GM12892 (cell line): ENCODE data around the gene SCAMP5.

Source experiments
- DNase-seq: peaks from one replicate; pipeline ENCODE4 v3.0.0; 2011; ENCODE audit not compliant: insufficient read length
- FAIRE-seq: peaks from 2 replicates; lab custom pipeline; 2011; peaks lifted over from hg19 to GRCh38; lab: Jason Lieb, UNC
- POLR2A ChIP-seq: IDR thresholded peaks from 2 replicates; pipeline ENCODE4 v1.6.1; 2011; ENCODE audit warnings: low read depth, low read length, control low read depth
- POLR2AphosphoS5 ChIP-seq: IDR thresholded peaks from 2 replicates; pipeline ENCODE4 v1.6.1; 2011; ENCODE audit warnings: low read depth, low read length, control low read depth
- TAF1 ChIP-seq: IDR thresholded peaks from 2 replicates; pipeline ENCODE4 v1.6.1; 2011; ENCODE audit warnings: low read depth, mild to moderate bottlenecking, control low read depth, low read length, borderline replicate concordance

SCAMP5 gene

DNA sequence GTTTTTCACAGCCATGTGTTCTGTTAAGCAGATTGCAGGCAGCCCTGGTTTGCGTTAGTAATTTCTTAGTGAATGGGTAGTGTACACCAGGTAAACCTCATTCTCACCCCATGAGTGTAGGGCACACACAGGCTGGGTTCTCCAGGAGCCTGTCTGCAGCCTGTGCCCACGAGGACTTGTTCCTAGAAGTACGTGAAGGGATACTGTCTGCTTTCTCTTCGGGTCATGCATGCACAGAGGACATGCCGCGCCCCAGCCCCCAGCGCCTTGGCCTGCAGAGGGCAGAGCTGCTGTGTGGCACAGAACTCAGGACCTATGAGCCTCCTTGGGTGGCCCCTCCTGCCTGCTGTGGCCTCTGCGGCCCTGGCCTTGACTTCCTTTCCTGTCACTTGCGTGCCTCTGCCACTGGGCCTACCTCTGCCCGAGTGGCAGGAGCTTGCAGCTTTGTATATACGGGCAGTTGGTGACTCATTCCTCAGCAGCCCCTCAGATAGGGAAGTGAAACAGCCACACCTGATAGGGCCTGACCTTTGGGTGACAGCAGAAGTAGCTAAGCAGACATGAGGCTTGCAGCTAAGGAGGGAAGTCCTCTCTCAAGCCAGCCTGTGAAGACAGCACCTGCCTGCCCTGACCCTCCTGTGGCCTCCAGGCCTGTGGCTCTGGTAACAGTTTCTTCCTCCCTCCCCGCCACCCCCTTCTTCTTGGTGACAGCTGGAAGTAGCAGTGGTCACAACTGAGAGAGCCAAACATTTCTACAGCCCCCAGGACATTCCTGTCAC, 47.6 kb downstream of the SCAMP5 start:
- FAIRE-seq, result peak; percentile 96
- TF ChIP-seq TAF1 (peak; percentile 18; the same call in 1 of the 2 replicates), POLR2AphosphoS5 (no peak; the same call in none of the 2 replicates), POLR2A (peak; percentile 63)
- DNase-seq, result peak; percentile 85

DNA sequence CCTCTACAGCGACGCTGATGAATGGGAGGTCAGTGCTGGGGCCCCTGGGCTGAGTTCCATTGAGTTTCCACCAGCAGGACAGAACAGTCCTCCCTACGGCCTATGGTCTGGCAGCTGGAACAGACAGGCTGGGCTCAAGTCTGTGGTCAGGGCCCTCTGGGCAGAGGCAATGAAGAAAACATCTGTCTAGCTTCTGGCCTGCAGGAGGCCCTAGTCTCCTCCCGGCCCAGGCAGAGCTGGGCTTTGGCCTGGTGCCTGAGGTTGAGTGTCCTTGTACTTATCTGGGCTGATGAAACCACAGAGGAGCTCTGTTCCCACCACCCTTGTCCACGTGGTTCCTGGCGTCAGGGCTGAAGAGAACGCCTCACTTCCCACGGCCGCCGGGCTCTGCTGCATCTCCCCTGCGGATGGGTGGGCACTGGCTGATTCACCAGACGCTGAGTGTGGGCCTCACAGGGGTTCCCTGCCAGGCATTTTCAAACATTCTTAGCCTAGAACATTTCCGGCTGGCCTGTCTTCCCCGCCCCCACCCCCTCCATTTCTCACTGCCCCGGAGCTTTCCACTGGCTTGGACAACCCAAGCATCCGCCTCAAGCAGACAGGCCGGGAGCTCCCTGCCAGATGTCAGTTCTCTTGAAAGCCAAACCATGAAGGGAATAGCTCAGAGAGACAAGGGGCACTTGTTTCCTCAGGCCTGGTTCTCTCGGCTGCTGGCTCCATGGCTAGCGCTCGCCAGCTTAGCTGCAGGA, 48.3 kb downstream of the SCAMP5 start:
- DNase-seq, result peak; percentile 53
- TF ChIP-seq TAF1 (0 out of 2 replicates have a peak, but pooled peaks have one; percentile 21), POLR2AphosphoS5 (peak; percentile 16), POLR2A (peak; percentile 24; the same call in 1 of the 2 replicates)
- FAIRE-seq, result no peak

DNA sequence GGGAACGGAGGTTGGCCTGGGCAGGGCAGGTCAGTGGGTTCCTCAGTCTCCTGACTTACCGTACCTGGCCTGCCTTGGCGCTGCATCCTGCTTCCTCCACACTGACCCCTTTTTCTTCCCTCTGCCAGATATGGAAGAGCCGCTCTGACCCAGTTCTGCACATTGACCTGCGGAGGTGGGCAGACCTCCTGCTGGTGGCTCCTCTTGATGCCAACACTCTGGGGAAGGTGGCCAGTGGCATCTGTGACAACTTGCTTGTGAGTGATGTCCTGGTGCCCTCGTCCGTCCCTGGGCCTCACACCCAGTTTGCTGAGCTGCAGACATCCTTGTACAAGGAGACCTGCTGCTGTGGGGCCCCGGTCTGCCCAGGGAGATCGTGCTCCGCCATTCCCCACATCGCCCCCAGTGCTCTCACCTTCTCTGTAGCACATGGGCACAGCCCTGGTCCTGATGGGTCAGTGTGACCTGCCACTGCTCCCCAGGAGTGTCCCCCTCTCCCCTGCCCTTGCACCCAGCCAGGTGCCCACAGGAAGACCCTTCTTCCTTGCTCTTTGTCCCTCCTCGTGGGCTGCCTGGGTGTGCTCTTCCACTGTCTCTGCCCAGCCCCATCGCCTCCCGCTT, 49.0 kb downstream of the SCAMP5 start:
- DNase-seq (no peak), FAIRE-seq (no peak)

DNA sequence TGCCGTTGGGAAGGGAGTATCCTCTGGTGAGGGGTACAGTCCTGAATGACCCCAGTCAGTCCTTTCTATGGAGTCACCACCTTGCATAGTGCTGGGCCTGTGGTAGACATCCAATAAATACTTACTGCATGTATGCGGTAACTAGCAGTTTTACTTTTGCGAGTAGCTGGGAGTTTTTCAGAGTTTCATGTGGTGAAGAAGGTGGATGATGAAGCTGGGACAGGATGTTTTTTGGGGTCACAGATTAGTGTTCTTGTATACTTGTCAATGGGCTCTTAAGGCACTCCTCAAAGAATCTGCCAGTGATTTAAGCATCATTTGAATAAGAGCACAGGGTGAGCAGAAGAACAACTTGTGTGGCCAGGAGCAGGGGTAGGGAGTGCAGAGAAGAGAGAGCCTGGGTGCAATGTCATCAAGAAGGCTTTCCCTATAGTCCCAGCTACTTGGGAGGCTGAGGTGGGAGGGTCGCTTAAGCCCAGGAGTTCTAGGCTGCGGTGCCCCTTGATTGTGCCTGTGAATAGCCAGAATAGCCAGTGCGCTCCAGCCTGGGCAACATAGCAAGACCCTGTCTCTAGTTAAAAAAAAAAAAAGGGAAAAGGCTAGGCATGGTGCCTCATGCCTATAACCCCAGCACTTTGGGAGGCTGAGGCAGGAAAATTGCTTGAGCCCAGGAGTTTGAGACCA, 50.1 kb downstream of the SCAMP5 start:
- FAIRE-seq (peak; percentile 75), DNase-seq (no peak)
- no peak for TF ChIP-seq POLR2A
- TF ChIP-seq TAF1, result no peak
- TF ChIP-seq POLR2AphosphoS5, result no peak

More for the DNA sequence above, 49.0 kb downstream of the SCAMP5 start:
- no peak; the same call in 1 of the 2 replicates for TF ChIP-seq POLR2A
- TF ChIP-seq TAF1, result no peak
- no peak for TF ChIP-seq POLR2AphosphoS5

DNA sequence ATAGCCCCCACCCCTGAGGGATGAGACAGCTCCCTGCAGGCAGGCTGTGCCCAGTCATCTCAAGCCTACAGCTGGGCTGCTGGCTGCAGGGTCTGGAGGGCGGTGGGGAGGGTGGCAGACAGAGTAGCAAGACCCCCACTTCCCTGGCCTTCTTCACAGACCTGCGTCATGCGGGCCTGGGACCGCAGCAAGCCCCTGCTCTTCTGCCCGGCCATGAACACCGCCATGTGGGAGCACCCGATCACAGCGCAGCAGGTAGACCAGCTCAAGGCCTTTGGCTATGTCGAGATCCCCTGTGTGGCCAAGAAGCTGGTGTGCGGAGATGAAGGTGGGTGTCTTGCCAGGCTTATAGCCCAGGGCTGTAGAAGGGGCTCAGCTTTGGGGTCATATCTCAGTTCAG, 53.0 kb downstream of the SCAMP5 start:
- TF ChIP-seq POLR2AphosphoS5 (no peak), TAF1 (no peak), POLR2A (no peak)
- no peak for FAIRE-seq
- DNase-seq, result no peak

DNA sequence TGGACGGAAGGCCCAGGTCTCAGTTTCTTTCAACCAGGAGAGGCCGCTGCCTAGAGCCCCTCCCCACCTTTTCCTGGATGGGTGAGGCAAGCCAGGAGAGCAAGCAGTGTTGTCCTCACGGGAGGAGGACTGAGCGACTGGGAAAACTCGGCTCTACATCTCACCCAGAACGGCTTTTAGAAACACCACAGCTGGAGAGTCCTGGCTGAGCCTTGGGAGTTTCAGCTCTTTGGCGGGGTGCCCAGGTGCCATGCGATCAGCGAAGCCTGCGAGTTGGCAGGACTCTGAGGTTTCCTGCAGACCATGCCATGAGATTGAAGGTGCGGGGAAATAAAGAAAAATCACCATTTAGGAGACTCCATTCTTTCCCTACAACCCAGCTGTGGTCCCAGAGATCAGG, 54.0 kb downstream of the SCAMP5 start:
- DNase-seq (no peak), FAIRE-seq (no peak)
- no peak for TF ChIP-seq TAF1
- TF ChIP-seq POLR2AphosphoS5, result no peak
- no peak for TF ChIP-seq POLR2A

DNA sequence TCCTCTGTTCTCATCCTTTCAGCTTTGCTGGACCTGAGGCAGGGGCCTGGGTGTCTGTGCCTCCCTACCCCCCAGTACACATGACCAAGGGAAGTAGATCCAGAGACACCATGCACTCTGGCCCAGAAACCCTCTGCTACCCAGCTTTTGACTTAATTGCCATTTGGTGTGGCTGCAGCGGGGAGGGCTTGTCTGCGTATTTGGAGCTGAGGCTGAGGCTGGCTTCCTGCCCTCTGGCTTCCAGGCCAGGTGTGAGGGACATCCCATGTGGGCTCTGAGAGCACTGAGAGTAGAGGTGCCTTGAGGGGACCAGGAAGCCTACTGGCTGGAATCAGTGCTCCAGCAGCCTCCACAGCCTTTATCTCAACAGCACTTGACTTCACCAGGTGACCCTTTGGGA, 54.9 kb downstream of the SCAMP5 start:
- TF ChIP-seq POLR2AphosphoS5, result no peak
- TF ChIP-seq TAF1, result no peak
- no peak for TF ChIP-seq POLR2A
- FAIRE-seq, result no peak
- DNase-seq, result no peak

DNA sequence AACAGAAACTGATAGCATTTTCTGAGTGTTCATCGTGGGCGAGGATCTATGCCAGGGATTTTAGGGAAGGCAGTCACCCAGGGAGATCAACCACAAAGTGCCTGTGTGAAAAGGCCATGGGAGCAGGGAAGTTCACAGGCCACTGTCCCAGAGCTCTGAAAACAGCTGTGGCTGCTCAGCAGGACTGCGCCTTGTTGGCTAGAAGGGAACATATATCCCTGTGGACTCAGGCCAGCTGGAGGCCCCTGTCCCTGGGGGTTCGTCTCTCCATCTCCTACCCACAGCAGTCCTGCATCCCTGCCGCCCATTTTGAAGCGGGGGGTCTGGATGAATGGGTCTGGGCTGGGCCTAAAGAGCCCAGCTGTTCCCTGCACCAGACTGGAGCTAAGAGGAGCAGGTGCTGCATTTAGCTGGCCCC, 55.8 kb downstream of the SCAMP5 start:
- no peak for DNase-seq
- FAIRE-seq, result no peak
- TF ChIP-seq POLR2AphosphoS5 (no peak), POLR2A (no peak), TAF1 (no peak)

DNA sequence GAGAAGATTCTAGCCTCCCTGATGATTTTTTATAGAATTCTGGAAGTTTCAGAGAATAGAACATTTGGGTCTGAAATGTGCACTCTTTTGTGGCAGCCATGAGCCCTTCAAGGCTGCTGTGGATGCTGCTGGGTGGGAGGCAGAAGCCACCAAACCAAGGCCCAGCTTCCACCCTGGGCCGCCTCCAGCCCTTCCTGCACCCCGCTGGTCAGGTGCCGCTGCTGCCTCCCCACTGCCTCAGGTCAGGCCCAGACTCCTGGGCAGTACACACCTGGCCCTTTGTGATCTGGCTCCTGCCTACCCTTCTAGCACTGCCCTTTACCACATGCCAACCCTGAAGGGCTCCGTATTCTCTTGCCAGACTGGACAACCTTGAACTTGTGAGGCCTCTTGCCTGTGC, 56.3 kb downstream of the SCAMP5 start:
- TF ChIP-seq POLR2A, result no peak
- no peak for TF ChIP-seq POLR2AphosphoS5
- no peak for TF ChIP-seq TAF1
- FAIRE-seq (no peak), DNase-seq (no peak)

DNA sequence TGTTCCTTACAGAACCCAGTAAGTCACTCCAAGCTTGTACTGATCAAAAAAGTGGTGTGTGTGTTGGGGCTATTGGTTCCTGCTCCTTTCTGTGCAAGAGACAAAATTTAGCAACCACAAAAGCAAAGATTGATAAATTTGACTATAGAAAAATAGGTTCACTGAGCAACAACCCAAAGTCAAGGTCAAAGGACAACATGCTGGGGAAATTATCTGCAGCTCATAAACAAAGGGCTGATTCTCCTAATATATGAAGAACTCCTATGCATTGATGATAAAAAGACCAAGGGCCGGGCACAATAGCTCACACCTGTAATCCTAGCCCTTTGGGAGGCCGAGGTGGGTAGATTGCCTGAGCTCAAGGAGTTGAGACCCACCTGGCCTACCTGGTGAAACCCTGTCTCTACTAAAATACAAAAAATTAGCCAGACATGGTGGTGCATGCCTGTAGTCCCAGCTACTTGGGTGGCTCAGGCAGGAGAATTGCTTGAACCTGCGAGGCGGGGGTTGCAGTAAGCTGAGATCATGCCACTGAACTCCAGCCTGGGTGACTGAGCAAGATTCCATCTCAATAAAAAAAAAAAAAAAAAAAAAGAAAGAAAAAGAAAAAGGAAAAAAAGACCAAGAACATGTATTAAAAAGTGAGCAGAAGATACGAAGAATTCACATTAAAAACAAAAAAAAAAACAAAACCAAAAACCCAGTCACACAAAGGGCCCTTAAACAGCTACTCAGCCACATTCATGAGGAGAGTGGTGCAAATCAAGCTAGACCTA, 57.8 kb downstream of the SCAMP5 start:
- FAIRE-seq (no peak), DNase-seq (no peak)
- TF ChIP-seq TAF1 (no peak), POLR2A (no peak), POLR2AphosphoS5 (no peak)

DNA sequence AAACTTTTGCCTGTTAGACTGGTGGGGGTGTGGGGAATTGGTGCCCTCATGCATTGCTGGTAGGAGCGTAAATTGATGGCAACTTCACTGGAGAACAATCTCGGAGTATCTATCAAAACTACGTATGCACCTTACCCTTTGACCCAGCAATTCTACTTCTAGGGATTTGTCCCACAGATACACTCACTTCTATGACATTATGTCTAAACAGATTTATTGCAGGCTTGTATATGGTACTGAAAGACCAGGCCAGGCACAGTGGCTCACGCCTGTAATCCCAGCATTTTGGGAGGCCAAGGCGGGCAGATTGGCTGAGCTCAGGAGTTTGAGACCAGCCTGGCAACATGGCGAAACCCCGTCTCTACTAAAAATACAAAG, 58.4 kb downstream of the SCAMP5 start:
- TF ChIP-seq POLR2A, result no peak
- no peak for TF ChIP-seq TAF1
- TF ChIP-seq POLR2AphosphoS5, result no peak
- DNase-seq, result no peak
- no peak for FAIRE-seq
